ENCODE data around the gene SUB1.
"Not testable (repeated sequence)": the region's sequence is repeated elsewhere in the genome, so short reads cannot be mapped to it uniquely, and the experiment has no call there.

Gene SUB1

GRCh38 chr5:32552491-32552890 is 32.9 kb upstream of the SUB1 start:
- not testable (repeated sequence) for H3K27ac Mint-ChIP-seq (ENCODE audit: low read depth); H3K9me3 Mint-ChIP-seq; DNase-seq (ENCODE audit: low spot score in 2 of 2); H3K27me3 Mint-ChIP-seq; ATAC-seq (replicated peaks; ENCODE audit: extremely low read depth, poor library complexity, severe bottlenecking); H3K4me3 Mint-ChIP-seq; H3K36me3 Mint-ChIP-seq (ENCODE audit: insufficient read depth)
- peaks cover 12% of the 10 kb centered on the region for H3K4me1 Mint-ChIP-seq

GRCh38 chr5:32552936-32553335 is 32.4 kb upstream of the SUB1 start:
- no peak overlapping the region for H3K4me3 Mint-ChIP-seq
- no peaks in the 10 kb centered on the region for H3K27me3 Mint-ChIP-seq
- H3K4me1 Mint-ChIP-seq = peaks cover 8% of the 10 kb centered on the region
- peaks cover 3% of the 10 kb centered on the region for H3K36me3 Mint-ChIP-seq (ENCODE audit: insufficient read depth)
- ATAC-seq (replicated peaks; ENCODE audit: extremely low read depth, poor library complexity, severe bottlenecking) (no peak), DNase-seq (ENCODE audit: low spot score in 2 of 2) (no peak)
- H3K27ac Mint-ChIP-seq (ENCODE audit: low read depth) = no peak overlapping the region
- H3K9me3 Mint-ChIP-seq = no peaks in the 10 kb centered on the region

GRCh38 chr5:32554181-32554780 is 31.1 kb upstream of the SUB1 start:
- not testable (repeated sequence) for ATAC-seq (replicated peaks; ENCODE audit: extremely low read depth, poor library complexity, severe bottlenecking); DNase-seq (ENCODE audit: low spot score in 2 of 2); H3K27me3 Mint-ChIP-seq; H3K4me1 Mint-ChIP-seq; H3K36me3 Mint-ChIP-seq (ENCODE audit: insufficient read depth); H3K27ac Mint-ChIP-seq (ENCODE audit: low read depth); H3K4me3 Mint-ChIP-seq; H3K9me3 Mint-ChIP-seq

- H3K9me3 Mint-ChIP-seq; H3K4me3 Mint-ChIP-seq; H3K4me1 Mint-ChIP-seq; DNase-seq (ENCODE audit: low spot score in 2 of 2); H3K27ac Mint-ChIP-seq (ENCODE audit: low read depth); ATAC-seq (replicated peaks; ENCODE audit: extremely low read depth, poor library complexity, severe bottlenecking); H3K36me3 Mint-ChIP-seq (ENCODE audit: insufficient read depth); H3K27me3 Mint-ChIP-seq: not testable (repeated sequence)
Observed at GRCh38 chr5:32556543-32556942, 28.8 kb upstream of the SUB1 start.

GRCh38 chr5:32559411-32559810 is 25.9 kb upstream of the SUB1 start:
- ATAC-seq (replicated peaks; ENCODE audit: extremely low read depth, poor library complexity, severe bottlenecking) = no peak
- Mint-ChIP-seq H3K36me3 (ENCODE audit: insufficient read depth) (peaks cover 1% of the 10 kb centered on the region), H3K27me3 (no peaks in the 10 kb centered on the region), H3K4me1 (peaks cover 2% of the 10 kb centered on the region), H3K9me3 (no peaks in the 10 kb centered on the region), H3K4me3 (no peak overlapping the region), H3K27ac (ENCODE audit: low read depth) (no peak overlapping the region)
- DNase-seq (ENCODE audit: low spot score in 2 of 2) = no peak

- H3K36me3 Mint-ChIP-seq (ENCODE audit: insufficient read depth) = peaks cover 1% of the 10 kb centered on the region
- H3K27me3 Mint-ChIP-seq = no peaks in the 10 kb centered on the region
- H3K9me3 Mint-ChIP-seq = no peaks in the 10 kb centered on the region
- no peaks in the 10 kb centered on the region for H3K4me1 Mint-ChIP-seq
- DNase-seq (ENCODE audit: low spot score in 2 of 2) (no peak), ATAC-seq (replicated peaks; ENCODE audit: extremely low read depth, poor library complexity, severe bottlenecking) (no peak)
- H3K4me3 Mint-ChIP-seq = no peak overlapping the region
- H3K27ac Mint-ChIP-seq (ENCODE audit: low read depth) = no peak overlapping the region
Observed at GRCh38 chr5:32559921-32560320, 25.4 kb upstream of the SUB1 start.

- Mint-ChIP-seq H3K27ac (ENCODE audit: low read depth) (no peak overlapping the region), H3K36me3 (ENCODE audit: insufficient read depth) (peaks cover 3% of the 10 kb centered on the region), H3K27me3 (no peaks in the 10 kb centered on the region), H3K4me1 (no peaks in the 10 kb centered on the region), H3K4me3 (no peak overlapping the region), H3K9me3 (no peaks in the 10 kb centered on the region)
- no peak for ATAC-seq (replicated peaks; ENCODE audit: extremely low read depth, poor library complexity, severe bottlenecking)
- DNase-seq (ENCODE audit: low spot score in 2 of 2) = no peak
Observed at GRCh38 chr5:32562056-32562455, 23.3 kb upstream of the SUB1 start.

GRCh38 chr5:32562843-32563242 is 22.5 kb upstream of the SUB1 start:
- DNase-seq (ENCODE audit: low spot score in 2 of 2) (no peak), ATAC-seq (replicated peaks; ENCODE audit: extremely low read depth, poor library complexity, severe bottlenecking) (no peak)
- no peak overlapping the region for H3K27ac Mint-ChIP-seq (ENCODE audit: low read depth)
- H3K36me3 Mint-ChIP-seq (ENCODE audit: insufficient read depth) = peaks cover 4% of the 10 kb centered on the region
- H3K4me1 Mint-ChIP-seq = no peaks in the 10 kb centered on the region
- H3K4me3 Mint-ChIP-seq = no peak overlapping the region
- no peaks in the 10 kb centered on the region for H3K9me3 Mint-ChIP-seq
- H3K27me3 Mint-ChIP-seq = no peaks in the 10 kb centered on the region

- H3K36me3 Mint-ChIP-seq (ENCODE audit: insufficient read depth) = peaks cover 4% of the 10 kb centered on the region
- H3K27ac Mint-ChIP-seq (ENCODE audit: low read depth) = no peak overlapping the region
- H3K27me3 Mint-ChIP-seq = no peaks in the 10 kb centered on the region
- no peaks in the 10 kb centered on the region for H3K9me3 Mint-ChIP-seq
- ATAC-seq (replicated peaks; ENCODE audit: extremely low read depth, poor library complexity, severe bottlenecking) (no peak), DNase-seq (ENCODE audit: low spot score in 2 of 2) (no peak)
- H3K4me1 Mint-ChIP-seq = no peaks in the 10 kb centered on the region
- no peak overlapping the region for H3K4me3 Mint-ChIP-seq
Observed at GRCh38 chr5:32563614-32564013, 21.7 kb upstream of the SUB1 start.

GRCh38 chr5:32565145-32565544 is 20.2 kb upstream of the SUB1 start:
- DNase-seq (ENCODE audit: low spot score in 2 of 2) = no peak
- Mint-ChIP-seq H3K4me1 (no peaks in the 10 kb centered on the region), H3K4me3 (no peak overlapping the region), H3K27ac (ENCODE audit: low read depth) (no peak overlapping the region), H3K9me3 (no peaks in the 10 kb centered on the region), H3K27me3 (no peaks in the 10 kb centered on the region), H3K36me3 (ENCODE audit: insufficient read depth) (peaks cover 6% of the 10 kb centered on the region)
- no peak for ATAC-seq (replicated peaks; ENCODE audit: extremely low read depth, poor library complexity, severe bottlenecking)

GRCh38 chr5:32566319-32567111 is 18.8 kb upstream of the SUB1 start:
- Mint-ChIP-seq H3K27ac (ENCODE audit: low read depth) (no peak overlapping the region), H3K4me3 (no peak overlapping the region), H3K9me3 (no peaks in the 10 kb centered on the region), H3K4me1 (no peaks in the 10 kb centered on the region), H3K36me3 (ENCODE audit: insufficient read depth) (peaks cover 8% of the 10 kb centered on the region), H3K27me3 (no peaks in the 10 kb centered on the region)
- ATAC-seq (replicated peaks; ENCODE audit: extremely low read depth, poor library complexity, severe bottlenecking) (no peak), DNase-seq (ENCODE audit: low spot score in 2 of 2) (no peak)

GRCh38 chr5:32571128-32571527 is 14.2 kb upstream of the SUB1 start:
- no peak overlapping the region for H3K27ac Mint-ChIP-seq (ENCODE audit: low read depth)
- ATAC-seq (replicated peaks; ENCODE audit: extremely low read depth, poor library complexity, severe bottlenecking) (no peak), DNase-seq (ENCODE audit: low spot score in 2 of 2) (no peak)
- H3K36me3 Mint-ChIP-seq (ENCODE audit: insufficient read depth) = peaks cover 8% of the 10 kb centered on the region
- no peaks in the 10 kb centered on the region for H3K9me3 Mint-ChIP-seq
- H3K4me1 Mint-ChIP-seq = no peaks in the 10 kb centered on the region
- H3K27me3 Mint-ChIP-seq = no peaks in the 10 kb centered on the region
- H3K4me3 Mint-ChIP-seq = no peak overlapping the region

GRCh38 chr5:32572778-32573480 is 12.4 kb upstream of the SUB1 start:
- DNase-seq (ENCODE audit: low spot score in 2 of 2) (no peak), ATAC-seq (replicated peaks; ENCODE audit: extremely low read depth, poor library complexity, severe bottlenecking) (no peak)
- no peaks in the 10 kb centered on the region for H3K9me3 Mint-ChIP-seq
- H3K36me3 Mint-ChIP-seq (ENCODE audit: insufficient read depth) = peaks cover 5% of the 10 kb centered on the region
- H3K4me3 Mint-ChIP-seq = no peak overlapping the region
- no peaks in the 10 kb centered on the region for H3K4me1 Mint-ChIP-seq
- no peaks in the 10 kb centered on the region for H3K27me3 Mint-ChIP-seq
- no peak overlapping the region for H3K27ac Mint-ChIP-seq (ENCODE audit: low read depth)

Data from central memory CD8-positive, alpha-beta T cell (primary cell).